ENCODE results near the gene BCLAF1. TPM values are rescaled to one million over a fixed set of nuclear protein-coding genes. Genes with fewer than 3 reads are reported as not detected.

Gene BCLAF1
- total RNA-seq, 4 donors from 2014 or later: 131 to 355 (median 162) TPM

DNA sequence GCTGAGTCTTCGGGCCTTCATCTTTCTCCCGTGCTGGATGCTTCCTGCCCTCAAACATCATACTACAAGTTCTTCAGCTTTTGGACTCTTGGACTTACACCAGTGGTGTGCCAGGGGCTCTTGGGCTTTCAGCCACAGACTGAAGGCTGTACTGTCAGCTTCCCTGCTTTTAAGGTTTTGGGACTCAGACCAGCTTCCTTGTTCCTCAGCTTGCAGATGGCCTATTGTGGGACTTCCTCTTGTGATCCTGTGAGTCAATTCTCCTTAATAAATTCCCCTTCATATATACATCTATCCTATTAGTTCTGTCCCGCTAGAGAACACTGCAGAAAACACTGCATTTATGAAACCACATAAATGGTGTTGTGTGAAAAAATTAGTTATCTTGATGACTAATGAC, 13.9 kb upstream of the BCLAF1 start:
- no peaks in the 10 kb centered on the region for H3K36me3 ChIP-seq
- H3K4me3 ChIP-seq: no peak overlapping the region
- DNase-seq (ENCODE audit: low spot score in 2 of 2): no peak
- no peak for TF ChIP-seq POLR2AphosphoS5 (IDR thresholded peaks at IDR 0.05)
- TF ChIP-seq EP300 (IDR thresholded peaks at IDR 0.05): no peak
- TF ChIP-seq POLR2A (IDR thresholded peaks at IDR 0.05): no peak
- TF ChIP-seq, protein P1, sequence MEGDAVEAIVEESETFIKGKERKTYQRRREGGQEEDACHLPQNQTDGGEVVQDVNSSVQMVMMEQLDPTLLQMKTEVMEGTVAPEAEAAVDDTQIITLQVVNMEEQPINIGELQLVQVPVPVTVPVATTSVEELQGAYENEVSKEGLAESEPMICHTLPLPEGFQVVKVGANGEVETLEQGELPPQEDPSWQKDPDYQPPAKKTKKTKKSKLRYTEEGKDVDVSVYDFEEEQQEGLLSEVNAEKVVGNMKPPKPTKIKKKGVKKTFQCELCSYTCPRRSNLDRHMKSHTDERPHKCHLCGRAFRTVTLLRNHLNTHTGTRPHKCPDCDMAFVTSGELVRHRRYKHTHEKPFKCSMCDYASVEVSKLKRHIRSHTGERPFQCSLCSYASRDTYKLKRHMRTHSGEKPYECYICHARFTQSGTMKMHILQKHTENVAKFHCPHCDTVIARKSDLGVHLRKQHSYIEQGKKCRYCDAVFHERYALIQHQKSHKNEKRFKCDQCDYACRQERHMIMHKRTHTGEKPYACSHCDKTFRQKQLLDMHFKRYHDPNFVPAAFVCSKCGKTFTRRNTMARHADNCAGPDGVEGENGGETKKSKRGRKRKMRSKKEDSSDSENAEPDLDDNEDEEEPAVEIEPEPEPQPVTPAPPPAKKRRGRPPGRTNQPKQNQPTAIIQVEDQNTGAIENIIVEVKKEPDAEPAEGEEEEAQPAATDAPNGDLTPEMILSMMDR (IDR thresholded peaks at IDR 0.05): no peak
- H3K4me1 ChIP-seq: peaks cover 5% of the 10 kb centered on the region
- no peaks in the 10 kb centered on the region for H3K27me3 ChIP-seq
- H3K9me3 ChIP-seq: no peaks in the 10 kb centered on the region
- H3K27ac ChIP-seq: no peak overlapping the region
- 71% methylated on average over 3 of the region's 3 CpGs for WGBS

DNA sequence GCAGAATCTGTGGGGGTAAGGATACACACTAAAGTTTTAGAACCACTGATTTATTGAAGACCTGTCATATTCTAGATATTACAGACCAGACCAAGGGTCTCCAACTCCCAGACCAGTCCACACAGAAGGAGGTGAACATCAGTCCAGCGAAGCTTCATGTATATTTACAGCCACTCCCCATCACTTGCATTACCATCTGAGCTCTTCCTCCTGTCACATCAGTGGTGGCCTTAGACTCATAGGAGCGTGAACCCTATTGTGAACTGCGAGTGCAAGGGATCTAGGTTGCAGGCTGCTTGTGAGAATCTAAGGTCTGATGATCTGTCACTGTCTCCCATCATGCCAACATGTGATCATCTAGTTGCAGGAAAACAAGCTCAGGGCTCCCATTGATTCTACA, 5.0 kb upstream of the BCLAF1 start:
- WGBS: 98% methylated on average over 3 of the region's 3 CpGs
- H3K4me1 ChIP-seq: peaks cover 9% of the 10 kb centered on the region
- TF ChIP-seq, protein P1 (IDR thresholded peaks at IDR 0.05): no peak
- TF ChIP-seq POLR2A (IDR thresholded peaks at IDR 0.05) (no peak), POLR2AphosphoS5 (IDR thresholded peaks at IDR 0.05) (no peak), EP300 (IDR thresholded peaks at IDR 0.05) (no peak)
- no peak overlapping the region for H3K27ac ChIP-seq
- no peaks in the 10 kb centered on the region for H3K27me3 ChIP-seq
- no peak for DNase-seq (ENCODE audit: low spot score in 2 of 2)
- H3K4me3 ChIP-seq: no peak overlapping the region
- no peaks in the 10 kb centered on the region for H3K36me3 ChIP-seq
- H3K9me3 ChIP-seq: no peaks in the 10 kb centered on the region

DNA sequence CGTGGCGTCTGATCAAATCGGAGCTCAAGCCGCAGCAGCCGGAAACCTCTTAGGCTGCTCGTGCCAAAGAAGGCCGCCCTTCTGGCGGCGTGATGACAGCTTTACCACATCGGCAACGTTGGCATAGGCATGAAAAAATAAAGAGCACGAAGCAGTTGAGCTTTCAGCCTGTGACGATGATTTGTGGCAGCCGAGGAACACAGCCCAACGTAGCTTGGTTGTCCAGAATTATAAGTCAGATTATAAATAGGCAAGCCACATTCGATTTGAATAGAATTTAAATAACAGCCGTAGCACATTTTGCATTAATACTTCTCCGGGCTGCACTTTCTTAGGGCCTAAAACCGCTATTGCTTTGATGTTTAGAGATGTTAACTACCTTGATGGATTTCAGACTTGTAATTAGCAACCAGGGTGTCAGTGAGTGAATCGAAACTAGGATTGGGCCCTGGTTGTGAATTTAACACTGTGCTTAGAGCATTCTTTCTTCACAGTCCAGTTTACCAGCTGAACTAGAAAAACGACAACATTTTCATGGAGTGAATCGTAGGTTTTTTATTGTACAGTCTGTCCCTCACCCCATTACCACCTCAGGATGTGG, 864 bp upstream of the BCLAF1 start:
- peak overlapping the region; percentile 100 for H3K27ac ChIP-seq
- under 1% methylated on average over 22 of the region's 22 CpGs for WGBS
- H3K27me3 ChIP-seq: no peaks in the 10 kb centered on the region
- H3K36me3 ChIP-seq: no peaks in the 10 kb centered on the region
- DNase-seq (ENCODE audit: low spot score in 2 of 2): peak; percentile 90 to 91
- peaks cover 39% of the 10 kb centered on the region for H3K4me1 ChIP-seq
- no peaks in the 10 kb centered on the region for H3K9me3 ChIP-seq
- peak overlapping the region; percentile 93 for H3K4me3 ChIP-seq
- no peak for TF ChIP-seq EP300 (IDR thresholded peaks at IDR 0.05)
- TF ChIP-seq POLR2AphosphoS5 (IDR thresholded peaks at IDR 0.05): peak in 1 of 3 donors; percentile 50

DNA sequence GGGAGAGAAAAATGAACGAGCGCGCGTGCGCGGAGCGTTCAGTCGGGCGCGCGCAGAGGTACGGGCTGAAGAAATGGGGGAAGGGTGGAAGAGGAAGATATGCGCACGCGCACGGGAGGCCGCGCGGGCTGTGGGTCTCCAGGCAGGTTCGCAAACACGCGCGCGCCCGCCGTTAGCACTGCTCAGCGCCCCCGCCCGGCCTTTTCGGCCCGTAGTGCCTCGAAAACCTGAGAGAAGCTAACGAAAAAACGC, 393 bp downstream of the BCLAF1 start:
- WGBS: 0% methylated on average over 19 of the region's 34 CpGs
- Histone ChIP-seq H3K36me3 (no peaks in the 10 kb centered on the region), H3K27me3 (no peaks in the 10 kb centered on the region), H3K27ac (peak overlapping the region; percentile 100), H3K4me1 (peaks cover 52% of the 10 kb centered on the region), H3K9me3 (no peaks in the 10 kb centered on the region), H3K4me3 (peak overlapping the region; percentile 93)
- peak; percentile 95 to 96 for DNase-seq (ENCODE audit: low spot score in 2 of 2)
- TF ChIP-seq, protein P1 (IDR thresholded peaks at IDR 0.05): no peak
- TF ChIP-seq EP300 (IDR thresholded peaks at IDR 0.05): no peak
- TF ChIP-seq POLR2A (IDR thresholded peaks at IDR 0.05): no peak
- no peak for TF ChIP-seq POLR2AphosphoS5 (IDR thresholded peaks at IDR 0.05)

DNA sequence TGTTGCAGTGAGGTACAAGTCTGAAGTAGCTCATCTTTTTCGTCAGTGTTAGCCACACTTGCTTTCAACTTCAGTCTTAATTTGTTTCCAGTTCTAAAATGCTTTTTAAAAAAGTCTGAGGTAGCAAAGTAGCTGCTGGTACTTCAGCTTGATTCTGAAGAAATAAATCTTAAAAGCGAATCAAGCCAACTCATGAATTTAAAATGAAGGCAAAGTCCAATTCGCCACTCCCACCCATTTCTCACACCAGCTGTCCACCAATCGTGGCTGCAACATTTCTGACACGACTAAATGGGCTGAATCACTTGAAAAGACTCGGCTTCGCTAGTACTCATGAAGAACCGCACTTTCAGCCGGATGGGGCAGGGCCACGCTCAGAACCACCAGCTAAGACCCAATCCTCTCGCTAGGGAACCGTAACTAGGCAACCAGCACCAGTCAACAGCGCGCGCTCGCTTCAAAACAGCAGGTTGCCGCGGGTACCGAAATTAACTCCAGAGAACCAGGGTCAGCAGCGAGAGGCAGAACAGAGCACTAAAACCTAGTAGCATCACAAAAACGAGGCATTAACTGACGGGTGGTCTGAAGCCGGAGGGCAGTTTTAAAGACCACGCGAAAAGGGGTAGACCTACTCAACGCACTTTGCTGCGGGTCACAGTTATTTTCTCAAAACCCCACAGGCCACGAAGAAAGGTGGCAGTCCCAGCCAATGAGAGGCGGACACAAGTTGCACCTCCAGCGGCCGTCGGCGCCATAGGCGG, 900 bp downstream of the BCLAF1 start:
- H3K4me3 ChIP-seq: peak overlapping the region; percentile 93
- H3K4me1 ChIP-seq: peaks cover 57% of the 10 kb centered on the region
- TF ChIP-seq POLR2A (IDR thresholded peaks at IDR 0.05): peak in 1 of 2 donors; percentile 51
- peak in 1 of 3 donors; percentile 60 for TF ChIP-seq POLR2AphosphoS5 (IDR thresholded peaks at IDR 0.05)
- TF ChIP-seq EP300 (IDR thresholded peaks at IDR 0.05): no peak
- TF ChIP-seq, protein P1 (IDR thresholded peaks at IDR 0.05): peak; percentile 31 to 40
- H3K27ac ChIP-seq: peak overlapping the region; percentile 100
- H3K36me3 ChIP-seq: no peaks in the 10 kb centered on the region
- under 1% methylated on average over 34 of the region's 34 CpGs for WGBS
- no peaks in the 10 kb centered on the region for H3K9me3 ChIP-seq
- H3K27me3 ChIP-seq: no peaks in the 10 kb centered on the region
- DNase-seq (ENCODE audit: low spot score in 2 of 2): peak; percentile 93 to 95
